ENCODE results near the gene ZFP92. TPM values are rescaled to one million over a fixed set of nuclear protein-coding genes. Genes with fewer than 3 reads are reported as not detected.

The ZFP92 gene
- total RNA-seq, 3 donors from 2014 or later: 0.29 to 1.6 (median 1.3) TPM

- Histone ChIP-seq H3K27ac (no peak overlapping the region), H3K36me3 (no peaks in the 10 kb centered on the region), H3K4me3 (no peak overlapping the region), H3K27me3 (peaks cover 0 to 58% of the 10 kb centered on the region in 2 donors), H3K9me3 (no peaks in the 10 kb centered on the region), H3K4me1 (no peaks in the 10 kb centered on the region)
- TF ChIP-seq POLR2AphosphoS5 (IDR thresholded peaks at IDR 0.05): no peak
- TF ChIP-seq POLR2A (IDR thresholded peaks at IDR 0.05): no peak
- no peak for TF ChIP-seq CTCF (IDR thresholded peaks at IDR 0.05)
- no peak for DNase-seq (ENCODE audit: low spot score in 2 of 2)
- intact Hi-C loops (cut with DNase I; ENCODE audit: low total_unique reads): no loop called here
These were observed 16.7 kb upstream of the ZFP92 start for GRCh38 chrX:153394612-153395011.

- intact Hi-C loops (cut with DNase I; ENCODE audit: low total_unique reads): no loop called here
- Histone ChIP-seq H3K9me3 (peaks cover 0 to 4% of the 10 kb centered on the region in 2 donors), H3K27me3 (peaks cover 0 to 58% of the 10 kb centered on the region in 2 donors), H3K36me3 (no peaks in the 10 kb centered on the region), H3K27ac (no peak overlapping the region), H3K4me1 (no peaks in the 10 kb centered on the region), H3K4me3 (no peak overlapping the region)
- TF ChIP-seq CTCF (IDR thresholded peaks at IDR 0.05) (no peak), POLR2A (IDR thresholded peaks at IDR 0.05) (no peak), POLR2AphosphoS5 (IDR thresholded peaks at IDR 0.05) (no peak)
- no peak for DNase-seq (ENCODE audit: low spot score in 2 of 2)
These were observed 15.5 kb upstream of the ZFP92 start for GRCh38 chrX:153395613-153396319.

GRCh38 chrX:153396320-153397195 lies 14.7 kb upstream of the ZFP92 start:
- intact Hi-C loops (cut with DNase I; ENCODE audit: low total_unique reads): no loop called here
- Histone ChIP-seq H3K27ac (no peak overlapping the region), H3K9me3 (peaks cover 0 to 7% of the 10 kb centered on the region in 2 donors), H3K36me3 (no peaks in the 10 kb centered on the region), H3K4me3 (no peak overlapping the region), H3K27me3 (peaks cover 0 to 58% of the 10 kb centered on the region in 2 donors), H3K4me1 (no peaks in the 10 kb centered on the region)
- no peak for DNase-seq (ENCODE audit: low spot score in 2 of 2)
- TF ChIP-seq POLR2A (IDR thresholded peaks at IDR 0.05) (no peak), POLR2AphosphoS5 (IDR thresholded peaks at IDR 0.05) (no peak), CTCF (IDR thresholded peaks at IDR 0.05) (no peak)

GRCh38 chrX:153397256-153397960 lies 13.9 kb upstream of the ZFP92 start:
- no peak for TF ChIP-seq POLR2AphosphoS5 (IDR thresholded peaks at IDR 0.05)
- TF ChIP-seq CTCF (IDR thresholded peaks at IDR 0.05): no peak
- no peak for TF ChIP-seq POLR2A (IDR thresholded peaks at IDR 0.05)

More at GRCh38 chrX:153397256-153397960, 13.9 kb upstream of the ZFP92 start:
- Histone ChIP-seq H3K4me3 (no peak overlapping the region), H3K36me3 (no peaks in the 10 kb centered on the region), H3K4me1 (no peaks in the 10 kb centered on the region), H3K27ac (no peak overlapping the region), H3K27me3 (peaks cover 0 to 58% of the 10 kb centered on the region in 2 donors), H3K9me3 (peaks cover 0 to 7% of the 10 kb centered on the region in 2 donors)
- DNase-seq (ENCODE audit: low spot score in 2 of 2): no peak
- intact Hi-C loops (cut with DNase I; ENCODE audit: low total_unique reads): no loop called here
